GM12801 (cell line): ENCODE results near the gene ACO1.

ENCODE experiments used
- CTCF ChIP-seq: IDR thresholded peaks from one replicate; pipeline ENCODE4 v1.5.1; 2011; ENCODE audit warnings: control low read depth; ENCODE audit not compliant: insufficient read length; ENCODE audit errors: extremely low read depth

The ACO1 gene

GRCh38 chr9:32384364-32385151, at the start of gene ACO1:
Gene ACO1 (plus strand): TSS chr9:32384643. CDS start chr9:32405507, 20,864 bp downstream.
- TF ChIP-seq CTCF: no peak

- no peak for TF ChIP-seq CTCF
These were observed 49.2 kb upstream of the ACO1 start for GRCh38 chr9:32334916-32335895.

GRCh38 chr9:32339424-32339823, 45.0 kb upstream of the ACO1 start:
- TF ChIP-seq CTCF: no peak

- TF ChIP-seq CTCF: no peak
These were observed 44.1 kb upstream of the ACO1 start for GRCh38 chr9:32340361-32340760.

GRCh38 chr9:32344551-32345182, 39.8 kb upstream of the ACO1 start:
- no peak for TF ChIP-seq CTCF

- no peak for TF ChIP-seq CTCF
These were observed 39.2 kb upstream of the ACO1 start for GRCh38 chr9:32345243-32345642.

GRCh38 chr9:32347571-32347970, 36.9 kb upstream of the ACO1 start:
- no peak for TF ChIP-seq CTCF
